ENCODE data around the gene HAAO. TPM values are rescaled to one million over a fixed set of nuclear protein-coding genes. Genes with fewer than 3 reads are reported as not detected.

HAAO gene
- 1.6 to 8.5 TPM (median 8.2 TPM) in 3 replicates for total RNA-seq
- long read RNA-seq, transcript HAAO-201 (10 exons, 1,265 nt): major isoform, 8 of 11 reads
- long read RNA-seq, partial matches to known transcripts: 0 of 11 reads
- long read RNA-seq, other reads (novel, unspliced or antisense): 3 of 11 reads

- peaks cover 53% of the 10 kb centered on the region for H3K4me1 Mint-ChIP-seq (ENCODE audit: low read depth)
- H3K27ac Mint-ChIP-seq (ENCODE audit: unreplicated experiment): peak within 1 kb of the TSS; percentile 97
- no peaks in the 10 kb centered on the region for H3K27me3 Mint-ChIP-seq (ENCODE audit: low read depth)
- no peaks in the 10 kb centered on the region for H3K36me3 Mint-ChIP-seq (ENCODE audit: low read depth)
- peak within 1 kb of the TSS; percentile 70 for H3K4me3 Mint-ChIP-seq (ENCODE audit: unreplicated experiment)
- DNase-seq (ENCODE audit: low spot score): no peak
- TF ChIP-seq CTCF (IDR thresholded peaks at IDR 0.05): peak; percentile 59
- no peaks in the 10 kb centered on the region for H3K9me3 Mint-ChIP-seq (ENCODE audit: low read depth)
Measured at GRCh38 chr2:42792583-42793333, at the start of gene HAAO. Gene HAAO, minus strand, starts transcription at chr2:42792583. Its CDS starts 47 bp downstream, at chr2:42792536.

- no peak for DNase-seq (ENCODE audit: low spot score)
- Mint-ChIP-seq H3K27ac (ENCODE audit: unreplicated experiment) (no peak overlapping the region), H3K36me3 (ENCODE audit: low read depth) (peaks cover 2% of the 10 kb centered on the region), H3K4me3 (ENCODE audit: unreplicated experiment) (no peak overlapping the region), H3K4me1 (ENCODE audit: low read depth) (peaks cover 11% of the 10 kb centered on the region), H3K9me3 (ENCODE audit: low read depth) (no peaks in the 10 kb centered on the region), H3K27me3 (ENCODE audit: low read depth) (no peaks in the 10 kb centered on the region)
- no peak for TF ChIP-seq CTCF (IDR thresholded peaks at IDR 0.05)
Measured at GRCh38 chr2:42841344-42841743, 49.0 kb upstream of the HAAO start.

- peaks cover 17% of the 10 kb centered on the region for H3K4me1 Mint-ChIP-seq (ENCODE audit: low read depth)
Measured at GRCh38 chr2:42840760-42841159, 48.4 kb upstream of the HAAO start.

GRCh38 chr2:42839809-42840501, 47.6 kb upstream of the HAAO start:
- DNase-seq (ENCODE audit: low spot score): no peak
- Mint-ChIP-seq H3K4me3 (ENCODE audit: unreplicated experiment) (no peak overlapping the region), H3K36me3 (ENCODE audit: low read depth) (peaks cover 3% of the 10 kb centered on the region), H3K4me1 (ENCODE audit: low read depth) (peaks cover 21% of the 10 kb centered on the region), H3K27ac (ENCODE audit: unreplicated experiment) (no peak overlapping the region), H3K9me3 (ENCODE audit: low read depth) (peaks cover 7% of the 10 kb centered on the region), H3K27me3 (ENCODE audit: low read depth) (no peaks in the 10 kb centered on the region)
- TF ChIP-seq CTCF (IDR thresholded peaks at IDR 0.05): no peak

More at GRCh38 chr2:42840760-42841159, 48.4 kb upstream of the HAAO start:
- Mint-ChIP-seq H3K27ac (ENCODE audit: unreplicated experiment) (no peak overlapping the region), H3K27me3 (ENCODE audit: low read depth) (no peaks in the 10 kb centered on the region), H3K36me3 (ENCODE audit: low read depth) (peaks cover 3% of the 10 kb centered on the region), H3K9me3 (ENCODE audit: low read depth) (peaks cover 4% of the 10 kb centered on the region), H3K4me3 (ENCODE audit: unreplicated experiment) (no peak overlapping the region)
- DNase-seq (ENCODE audit: low spot score): no peak
- TF ChIP-seq CTCF (IDR thresholded peaks at IDR 0.05): no peak

- no peak for DNase-seq (ENCODE audit: low spot score)
- H3K4me1 Mint-ChIP-seq (ENCODE audit: low read depth): peaks cover 21% of the 10 kb centered on the region
- H3K4me3 Mint-ChIP-seq (ENCODE audit: unreplicated experiment): no peak overlapping the region
- H3K27me3 Mint-ChIP-seq (ENCODE audit: low read depth): no peaks in the 10 kb centered on the region
- H3K27ac Mint-ChIP-seq (ENCODE audit: unreplicated experiment): no peak overlapping the region
- no peak for TF ChIP-seq CTCF (IDR thresholded peaks at IDR 0.05)
- peaks cover 7% of the 10 kb centered on the region for H3K9me3 Mint-ChIP-seq (ENCODE audit: low read depth)
- peaks cover 1% of the 10 kb centered on the region for H3K36me3 Mint-ChIP-seq (ENCODE audit: low read depth)
Measured at GRCh38 chr2:42838133-42838532, 45.8 kb upstream of the HAAO start.
